Measurements from ENCODE around the gene MAP1LC3B.
A peak's percentile ranks its signal among the peaks of the same experiment; 100 is the strongest.

Gene MAP1LC3B

DNA sequence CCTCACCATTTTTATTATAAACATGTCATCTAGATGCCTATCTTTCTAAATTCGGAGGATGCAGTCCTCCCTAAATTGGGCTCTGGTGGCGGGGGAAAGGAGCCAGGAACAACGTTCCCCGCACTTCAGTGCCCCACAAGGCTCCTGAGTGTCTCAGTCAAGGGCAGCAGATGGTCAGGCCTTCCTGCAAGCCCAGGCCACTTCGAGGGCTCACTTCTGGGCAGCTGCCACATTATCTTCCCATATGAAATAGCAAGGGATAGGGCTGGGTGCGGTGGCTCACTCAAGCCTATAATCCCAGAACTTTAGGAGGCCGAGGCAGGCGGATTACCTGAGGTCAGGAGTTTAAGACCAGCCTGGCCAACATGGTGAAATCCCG lies 40.8 kb upstream of the MAP1LC3B start (continued):
- TF ChIP-seq ZNF510 (tag by site-specific recombination; IDR thresholded peaks at IDR 0.05; ENCODE audit: insufficient replicate concordance) (no peak), TSHZ1 (tag by site-specific recombination; IDR thresholded peaks at IDR 0.05; ENCODE audit: borderline replicate concordance) (no peak)

DNA sequence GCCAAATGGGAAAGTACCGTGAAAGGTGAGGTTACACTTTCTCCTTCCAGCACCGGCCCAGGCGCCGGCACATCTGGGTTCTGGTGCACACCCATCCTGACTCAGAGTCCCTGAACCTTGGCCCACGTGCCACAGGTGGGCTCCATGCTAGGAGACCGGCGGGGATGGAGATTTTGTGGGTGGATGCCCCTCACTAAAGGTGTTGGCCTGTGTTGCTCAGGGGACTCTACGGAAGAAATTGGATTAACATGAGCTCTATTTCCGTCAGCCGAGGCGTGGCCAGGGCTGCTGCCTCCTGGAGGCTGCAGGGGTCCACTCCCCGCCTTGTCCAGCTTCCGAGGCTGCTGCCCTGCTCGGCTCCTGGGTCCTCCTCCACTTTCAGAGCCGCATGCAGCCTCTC lies 39.3 kb upstream of the MAP1LC3B start:
- Histone ChIP-seq H3K4me3 (ENCODE audit: low read depth, low read length) (no peak overlapping the region), H3K4me1 (ENCODE audit: control insufficient read depth, insufficient read depth, low read length) (no peaks in the 10 kb centered on the region), H3K36me3 (ENCODE audit: control insufficient read depth in 2 of 2, insufficient read depth in 1 of 2, low read length in 2 of 2) (peaks cover 0 to 28% of the 10 kb centered on the region in 2 experiments; a peak in 2 of 3 replicates), H3K27ac (ENCODE audit: extremely low read depth, low read depth, low read length) (no peak overlapping the region), H3K9me3 (ENCODE audit: control insufficient read depth, insufficient read depth, low read depth, low read length) (no peaks in the 10 kb centered on the region)
- TF ChIP-seq, protein P1, sequence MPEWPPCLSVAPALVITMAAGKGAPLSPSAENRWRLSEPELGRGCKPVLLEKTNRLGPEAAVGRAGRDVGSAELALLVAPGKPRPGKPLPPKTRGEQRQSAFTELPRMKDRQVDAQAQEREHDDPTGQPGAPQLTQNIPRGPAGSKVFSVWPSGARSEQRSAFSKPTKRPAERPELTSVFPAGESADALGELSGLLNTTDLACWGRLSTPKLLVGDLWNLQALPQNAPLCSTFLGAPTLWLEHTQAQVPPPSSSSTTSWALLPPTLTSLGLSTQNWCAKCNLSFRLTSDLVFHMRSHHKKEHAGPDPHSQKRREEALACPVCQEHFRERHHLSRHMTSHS (tag by site-specific recombination; IDR thresholded peaks at IDR 0.05) = no peak
- TF ChIP-seq SCRT2 (tag by site-specific recombination; IDR thresholded peaks at IDR 0.05) = peak; percentile 45; the same call in 1 of the 2 replicates
- ChIA-PET POLR2A (no interaction called here), CTCF (no interaction called here)

DNA sequence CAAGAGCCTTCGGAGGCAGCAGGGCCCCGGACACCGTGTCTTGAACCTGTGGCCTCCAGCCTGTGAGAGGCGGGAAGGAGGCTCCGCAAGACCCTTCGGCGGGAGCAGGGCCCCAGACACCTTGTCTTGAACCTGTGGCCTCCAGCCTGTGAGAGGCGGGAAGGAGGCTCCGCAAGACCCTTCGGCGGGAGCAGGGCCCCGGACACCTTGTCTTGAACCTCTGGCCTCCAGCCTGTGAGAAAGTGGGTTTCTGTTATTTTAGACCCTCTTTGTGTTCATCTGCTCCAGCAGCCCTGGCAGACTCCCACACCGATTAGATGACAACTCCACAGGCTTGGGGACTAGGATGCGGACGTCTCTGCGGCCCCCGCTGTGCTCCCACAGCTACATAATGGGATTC lies 38.5 kb upstream of the MAP1LC3B start:
- no peak overlapping the region for H3K27ac ChIP-seq (ENCODE audit: extremely low read depth, low read depth, low read length)
- ChIA-PET CTCF (no interaction called here), POLR2A (no interaction called here)
- H3K36me3 ChIP-seq (ENCODE audit: control insufficient read depth in 2 of 2, insufficient read depth in 1 of 2, low read length in 2 of 2) = peaks cover 0 to 29% of the 10 kb centered on the region in 2 experiments; a peak in 2 of 3 replicates
- H3K4me3 ChIP-seq (ENCODE audit: low read depth, low read length) = no peak overlapping the region
- no peak for TF ChIP-seq ZNF391 (tag by site-specific recombination; IDR thresholded peaks at IDR 0.05; ENCODE audit: borderline replicate concordance, low read depth)
- TF ChIP-seq ZNF776 (tag by site-specific recombination; IDR thresholded peaks at IDR 0.05; ENCODE audit: borderline replicate concordance) = no peak
- TF ChIP-seq REST (tag by site-specific recombination; IDR thresholded peaks at IDR 0.05) = no peak
- no peak for TF ChIP-seq ZNF449 (tag by site-specific recombination; IDR thresholded peaks at IDR 0.05)
- no peak for TF ChIP-seq ZNF133 (tag by site-specific recombination; IDR thresholded peaks at IDR 0.05)
- no peak for TF ChIP-seq ZNF623 (tag by site-specific recombination; IDR thresholded peaks at IDR 0.05)
- no peak for TF ChIP-seq ZNF37A (tag by site-specific recombination; IDR thresholded peaks at IDR 0.05)
- no peak for TF ChIP-seq ZBTB17 (tag by site-specific recombination; IDR thresholded peaks at IDR 0.05)
- TF ChIP-seq SP2 (tag by site-specific recombination; IDR thresholded peaks at IDR 0.05) = no peak
- no peak for TF ChIP-seq ZNF76 (tag by site-specific recombination; IDR thresholded peaks at IDR 0.05; ENCODE audit: borderline replicate concordance, low read depth)
- TF ChIP-seq ZNF544 (tag by site-specific recombination; IDR thresholded peaks at IDR 0.05) = no peak
- H3K9me3 ChIP-seq (ENCODE audit: control insufficient read depth, insufficient read depth, low read depth, low read length) = no peaks in the 10 kb centered on the region
- H3K4me1 ChIP-seq (ENCODE audit: control insufficient read depth, insufficient read depth, low read length) = no peaks in the 10 kb centered on the region
